ENCODE measurements around the gene FMOD. TPM values are rescaled to one million over a fixed set of nuclear protein-coding genes. Genes with fewer than 3 reads are reported as not detected.
"Not testable (repeated sequence)": the region's sequence is repeated elsewhere in the genome, so short reads cannot be mapped to it uniquely, and the experiment has no call there.

The FMOD gene
- total and polyA plus RNA-seq, 2 donors = 46.0 to 68.4 TPM

DNA sequence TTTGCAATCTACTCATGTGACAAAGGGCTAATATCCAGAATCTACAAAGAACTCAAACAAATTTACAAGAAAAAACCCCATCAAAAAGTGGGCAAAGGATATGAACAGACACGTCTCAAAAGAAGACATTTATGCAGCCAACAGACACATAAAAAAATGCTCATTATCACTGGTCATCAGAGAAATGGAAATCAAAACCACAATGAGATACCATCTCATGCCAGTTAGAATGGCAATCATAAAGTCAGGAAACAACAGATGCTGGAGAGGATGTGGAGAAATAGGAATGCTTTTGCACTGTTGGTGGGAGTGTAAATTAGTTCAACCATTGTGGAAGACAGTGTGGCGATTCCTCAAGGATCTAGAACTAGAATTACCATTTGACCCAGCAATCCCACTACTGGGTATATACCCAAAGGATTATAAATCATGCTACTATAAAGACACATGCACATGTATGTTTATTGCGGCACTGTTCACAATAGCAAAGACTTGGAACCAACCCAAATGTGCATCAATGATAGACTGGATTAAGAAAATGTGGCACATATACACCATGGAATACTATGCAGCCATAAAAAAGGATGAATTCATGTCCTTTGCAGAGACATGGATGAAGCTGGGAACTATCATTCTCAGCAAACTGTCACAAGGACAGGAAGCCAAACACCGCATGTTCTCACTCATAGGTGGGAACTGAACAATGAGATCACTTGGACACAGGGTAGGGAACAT, 36.7 kb downstream of the FMOD start:
- H3K36me3 ChIP-seq (ENCODE audit: insufficient read depth); H3K4me3 ChIP-seq (ENCODE audit: low read depth, low read length); H3K27ac ChIP-seq (ENCODE audit: low read depth); DNase-seq (ENCODE audit: extremely low spot score); H3K4me1 ChIP-seq (ENCODE audit: insufficient read depth): not testable (repeated sequence)
- whole genome bisulfite sequencing = 89% methylated on average over 4 of the region's 4 CpGs

DNA sequence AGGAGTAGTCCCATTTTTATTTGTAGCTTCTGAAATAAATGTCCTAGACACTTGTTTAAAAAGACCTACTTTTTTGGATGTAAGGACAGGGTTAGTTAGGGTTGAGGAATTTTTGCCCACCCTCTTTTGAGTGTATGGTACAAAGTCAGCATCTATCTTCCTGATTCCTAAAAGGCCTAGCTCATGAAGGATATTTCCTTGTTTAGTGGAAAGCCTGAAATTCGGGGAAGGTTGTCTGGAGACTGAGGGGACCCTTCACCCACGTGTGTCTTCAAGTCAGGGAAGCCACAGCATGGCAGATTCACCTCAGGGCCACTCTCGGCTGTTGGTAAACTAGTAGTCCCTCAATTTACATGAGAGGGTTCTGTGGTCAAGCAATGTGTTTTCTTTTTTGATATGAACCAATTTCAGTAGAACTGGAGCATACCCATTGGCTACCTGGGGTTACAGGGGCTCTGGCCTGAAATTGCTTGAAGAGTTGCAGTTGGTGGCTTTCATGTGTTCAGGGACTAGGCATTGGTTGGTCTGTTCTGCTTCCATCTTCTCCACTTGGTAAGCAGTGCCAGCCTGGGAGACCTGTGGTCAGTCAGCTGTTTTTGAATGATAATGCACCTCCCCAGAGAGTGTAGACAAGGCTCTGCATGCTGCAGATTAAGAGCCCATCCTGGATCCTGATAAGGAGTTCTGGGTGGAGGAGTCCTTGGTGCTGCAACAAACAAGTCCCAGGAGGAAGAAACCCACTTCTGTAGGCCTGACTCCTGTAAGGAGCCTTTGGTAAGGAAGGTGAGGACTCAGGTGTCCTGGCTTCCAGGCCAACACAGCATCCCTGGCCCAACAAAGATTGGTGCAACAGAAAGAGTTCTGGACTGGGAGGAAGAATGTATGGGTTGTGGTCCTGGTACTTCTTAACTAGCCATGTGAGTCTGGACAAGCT, 39.3 kb downstream of the FMOD start:
- Histone ChIP-seq H3K27ac (ENCODE audit: low read depth) (no peak overlapping the region), H3K36me3 (ENCODE audit: insufficient read depth) (no peaks in the 10 kb centered on the region), H3K4me3 (ENCODE audit: low read depth, low read length) (no peak overlapping the region), H3K4me1 (ENCODE audit: insufficient read depth) (no peaks in the 10 kb centered on the region)
- 84% methylated on average over 3 of the region's 3 CpGs for WGBS
- no peak for DNase-seq (ENCODE audit: extremely low spot score)

DNA sequence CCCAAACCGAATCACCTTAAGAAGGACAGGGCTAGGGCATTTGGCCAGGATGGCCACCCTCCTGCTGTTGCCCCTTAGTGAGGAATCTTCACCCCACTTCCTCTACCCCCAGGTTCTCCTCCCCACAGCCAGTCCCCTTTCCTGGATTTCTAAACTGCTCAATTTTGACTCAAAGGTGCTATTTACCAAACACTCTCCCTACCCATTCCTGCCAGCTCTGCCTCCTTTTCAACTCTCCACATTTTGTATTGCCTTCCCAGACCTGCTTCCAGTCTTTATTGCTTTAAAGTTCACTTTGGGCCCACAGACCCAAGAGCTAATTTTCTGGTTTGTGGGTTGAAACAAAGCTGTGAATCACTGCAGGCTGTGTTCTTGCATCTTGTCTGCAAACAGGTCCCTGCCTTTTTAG, 42.0 kb downstream of the FMOD start:
- Histone ChIP-seq H3K4me1 (ENCODE audit: insufficient read depth) (no peaks in the 10 kb centered on the region), H3K36me3 (ENCODE audit: insufficient read depth) (no peaks in the 10 kb centered on the region), H3K4me3 (ENCODE audit: low read depth, low read length) (peak overlapping the region; percentile 24), H3K27ac (ENCODE audit: low read depth) (peak overlapping the region; percentile 53)
- WGBS = 61% methylated on average over 1 of the region's 1 CpG
- DNase-seq (ENCODE audit: extremely low spot score) = no peak

DNA sequence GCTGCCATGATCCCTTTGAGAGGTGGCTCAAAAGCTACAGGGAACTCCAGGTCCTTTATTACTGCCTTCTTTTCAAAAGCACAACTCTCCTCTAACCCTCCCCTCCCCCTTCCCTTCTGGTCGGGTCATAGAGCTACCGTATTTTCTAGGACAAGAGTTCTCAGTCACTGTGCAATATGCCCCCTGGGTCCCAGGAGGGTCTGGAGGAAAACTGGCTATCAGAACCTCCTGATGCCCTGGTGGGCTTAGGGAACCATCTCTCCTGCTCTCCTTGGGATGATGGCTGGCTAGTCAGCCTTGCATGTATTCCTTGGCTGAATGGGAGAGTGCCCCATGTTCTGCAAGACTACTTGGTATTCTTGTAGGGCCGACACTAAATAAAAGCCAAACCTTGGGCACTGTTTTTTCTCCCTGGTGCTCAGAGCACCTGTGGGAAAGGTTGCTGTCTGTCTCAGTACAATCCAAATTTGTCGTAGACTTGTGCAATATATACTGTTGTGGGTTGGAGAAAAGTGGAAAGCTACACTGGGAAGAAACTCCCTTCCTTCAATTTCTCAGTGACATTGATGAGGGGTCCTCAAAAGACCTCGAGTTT, 42.5 kb downstream of the FMOD start:
- peak overlapping the region; percentile 62 for H3K27ac ChIP-seq (ENCODE audit: low read depth)
- H3K4me1 ChIP-seq (ENCODE audit: insufficient read depth) = no peaks in the 10 kb centered on the region
- no peak for DNase-seq (ENCODE audit: extremely low spot score)
- H3K36me3 ChIP-seq (ENCODE audit: insufficient read depth) = no peaks in the 10 kb centered on the region
- peak overlapping the region; percentile 83 for H3K4me3 ChIP-seq (ENCODE audit: low read depth, low read length)
- WGBS = 42% methylated on average over 5 of the region's 5 CpGs

DNA sequence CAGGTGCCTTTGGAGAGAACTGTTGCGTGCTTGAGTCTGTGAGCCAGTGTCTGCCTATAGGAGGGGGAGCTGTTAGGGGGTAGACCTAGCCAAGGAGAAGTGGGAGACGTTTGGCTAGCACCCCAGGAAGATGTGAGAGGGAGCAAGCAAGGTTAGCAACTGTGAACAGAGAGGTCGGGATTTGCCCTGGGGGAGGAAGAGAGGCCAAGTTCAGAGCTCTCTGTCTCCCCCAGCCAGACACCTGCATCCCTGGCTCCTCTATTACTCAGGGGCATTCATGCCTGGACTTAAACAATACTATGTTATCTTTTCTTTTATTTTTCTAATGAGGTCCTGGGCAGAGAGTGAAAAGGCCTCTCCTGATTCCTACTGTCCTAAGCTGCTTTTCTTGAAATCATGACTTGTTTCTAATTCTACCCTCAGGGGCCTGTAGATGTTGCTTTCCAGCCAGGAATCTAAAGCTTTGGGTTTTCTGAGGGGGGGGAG, 43.2 kb downstream of the FMOD start:
- H3K36me3 ChIP-seq (ENCODE audit: insufficient read depth) = no peaks in the 10 kb centered on the region
- 31% methylated on average over 3 of the region's 3 CpGs for WGBS
- H3K4me3 ChIP-seq (ENCODE audit: low read depth, low read length) = peak overlapping the region; percentile 83
- peak overlapping the region; percentile 25 for H3K27ac ChIP-seq (ENCODE audit: low read depth)
- DNase-seq (ENCODE audit: extremely low spot score) = no peak
- H3K4me1 ChIP-seq (ENCODE audit: insufficient read depth) = no peaks in the 10 kb centered on the region

DNA sequence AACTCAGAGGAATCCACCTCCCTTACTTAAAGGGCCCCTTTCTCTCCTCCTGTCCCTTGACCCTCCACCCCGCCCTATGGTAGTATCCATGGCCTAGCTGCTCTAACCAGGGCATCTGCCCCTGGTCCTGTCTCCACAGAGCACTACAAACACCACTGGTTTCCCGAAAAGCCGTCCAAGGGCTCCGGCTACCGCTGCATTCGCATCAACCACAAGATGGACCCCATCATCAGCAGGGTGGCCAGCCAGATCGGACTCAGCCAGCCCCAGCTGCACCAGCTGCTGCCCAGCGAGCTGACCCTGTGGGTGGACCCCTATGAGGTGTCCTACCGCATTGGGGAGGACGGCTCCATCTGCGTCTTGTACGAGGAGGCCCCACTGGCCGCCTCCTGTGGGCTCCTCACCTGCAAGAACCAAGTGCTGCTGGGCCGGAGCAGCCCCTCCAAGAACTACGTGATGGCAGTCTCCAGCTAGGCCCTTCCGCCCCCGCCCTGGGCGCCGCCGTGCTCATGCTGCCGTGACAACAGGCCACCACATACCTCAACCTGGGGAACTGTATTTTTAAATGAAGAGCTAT, 43.9 kb downstream of the FMOD start:
- peak overlapping the region; percentile 98 for H3K27ac ChIP-seq (ENCODE audit: low read depth)
- no peaks in the 10 kb centered on the region for H3K4me1 ChIP-seq (ENCODE audit: insufficient read depth)
- DNase-seq (ENCODE audit: extremely low spot score) = no peak
- no peaks in the 10 kb centered on the region for H3K36me3 ChIP-seq (ENCODE audit: insufficient read depth)
- WGBS = 36% methylated on average over 21 of the region's 21 CpGs
- peak overlapping the region; percentile 83 for H3K4me3 ChIP-seq (ENCODE audit: low read depth, low read length)

DNA sequence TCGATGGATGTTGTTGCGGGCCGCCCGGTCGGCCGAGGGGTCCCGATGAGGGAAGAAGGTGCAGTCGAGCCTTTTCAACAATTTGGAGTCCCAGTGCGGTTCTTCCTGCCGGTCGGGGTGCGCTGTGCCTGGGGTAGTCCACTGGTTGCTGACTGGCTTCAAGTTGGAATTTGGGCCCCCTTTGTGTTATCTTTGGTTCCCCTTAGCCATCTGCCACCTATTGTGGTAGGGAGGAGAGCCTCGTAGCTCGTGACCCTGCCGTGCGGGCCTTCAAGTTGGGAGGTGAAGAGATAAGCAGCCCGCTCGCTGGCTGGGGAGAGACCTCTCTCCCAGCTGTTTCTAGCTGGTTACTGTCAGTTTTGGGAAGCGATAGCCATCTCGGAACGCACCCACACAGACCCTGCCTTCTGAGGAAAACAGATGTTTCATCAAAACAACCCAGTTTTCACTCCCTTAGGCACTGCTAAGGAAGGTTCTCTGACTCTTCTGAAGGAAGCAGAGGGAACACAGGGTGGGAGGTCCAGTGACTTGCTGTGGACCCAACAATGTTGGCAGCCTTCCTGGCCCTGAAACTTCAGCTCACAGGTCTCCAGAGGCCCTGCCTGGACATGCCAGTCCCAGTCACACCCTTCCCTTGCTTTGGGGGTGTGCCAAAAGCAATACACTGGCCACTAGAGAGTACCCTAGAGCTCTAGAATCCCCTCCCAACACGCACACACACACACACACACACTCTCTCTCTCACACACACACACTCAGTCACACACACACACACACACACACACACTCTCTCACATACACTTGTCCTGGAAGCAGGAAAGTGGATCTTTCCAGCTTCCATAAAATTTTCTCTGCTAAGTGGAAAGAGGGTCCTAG, 44.6 kb downstream of the FMOD start:
- peak overlapping the region; percentile 83 for H3K4me3 ChIP-seq (ENCODE audit: low read depth, low read length)
- DNase-seq (ENCODE audit: extremely low spot score) = peak; percentile 85
- no peaks in the 10 kb centered on the region for H3K36me3 ChIP-seq (ENCODE audit: insufficient read depth)
- no peaks in the 10 kb centered on the region for H3K4me1 ChIP-seq (ENCODE audit: insufficient read depth)
- peak overlapping the region; percentile 98 for H3K27ac ChIP-seq (ENCODE audit: low read depth)
- WGBS = under 1% methylated on average over 22 of the region's 22 CpGs

DNA sequence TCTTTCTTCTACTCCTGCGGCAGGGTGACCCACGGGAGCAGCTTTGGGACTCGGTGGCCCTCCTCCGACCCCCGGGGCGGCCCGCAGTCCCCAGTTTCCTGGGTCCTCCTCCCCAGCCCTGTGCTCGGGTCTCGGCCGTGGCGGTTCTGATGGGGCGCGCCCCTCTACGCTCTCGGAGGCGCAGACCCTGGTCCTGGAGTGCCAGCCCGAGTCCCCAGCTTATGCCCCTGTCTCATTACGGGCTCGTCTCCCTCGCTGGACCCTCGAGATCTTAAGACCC, 45.2 kb downstream of the FMOD start:
- WGBS = under 1% methylated on average over 21 of the region's 21 CpGs

DNA sequence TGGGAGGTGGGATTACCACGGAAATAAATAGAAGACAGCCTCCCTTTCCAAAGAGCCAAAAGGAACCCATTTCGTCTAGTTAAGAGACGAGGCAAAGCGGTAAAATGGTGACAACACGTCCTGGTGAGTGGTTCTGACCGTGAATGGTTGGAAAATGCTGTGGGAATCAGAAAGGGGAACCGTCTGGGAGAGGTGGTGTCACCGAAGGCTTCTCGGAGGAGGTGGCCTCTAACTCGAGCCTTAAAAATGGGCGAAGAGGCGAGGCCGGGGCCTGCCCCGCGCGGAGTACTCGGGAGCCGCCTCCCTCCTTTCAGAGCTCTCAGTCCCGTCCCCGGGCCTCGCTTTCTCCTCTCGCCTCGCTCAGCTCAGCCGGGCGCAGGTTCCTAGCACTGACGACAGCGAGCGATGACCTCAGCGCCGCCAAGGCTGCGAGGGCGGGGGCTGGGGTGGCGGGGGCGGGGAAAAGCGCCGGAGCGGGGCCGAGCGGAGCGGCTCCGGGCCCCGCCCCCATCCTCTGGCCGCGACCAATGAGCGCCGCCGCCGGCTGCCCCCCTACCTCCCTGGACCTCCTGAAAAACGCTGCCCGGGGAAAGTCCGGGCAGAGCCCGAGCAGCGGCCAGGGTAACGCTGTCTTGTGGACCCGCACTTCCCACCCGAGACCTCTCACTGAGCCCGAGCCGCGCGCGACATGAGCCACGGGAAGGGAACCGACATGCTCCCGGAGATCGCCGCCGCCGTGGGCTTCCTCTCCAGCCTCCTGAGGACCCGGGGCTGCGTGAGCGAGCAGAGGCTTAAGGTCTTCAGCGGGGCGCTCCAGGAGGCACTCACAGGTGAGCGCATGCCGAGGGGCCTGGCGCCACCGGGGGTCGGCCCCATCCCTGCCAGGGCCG, 45.8 kb downstream of the FMOD start, which contains the start of gene BTG2:
TSS of gene BTG2 (plus strand) at position 601 of the 890 bp plus-strand sequence. CDS start at position 689, 88 bp downstream.
- Histone ChIP-seq H3K4me1 (ENCODE audit: insufficient read depth) (no peaks in the 10 kb centered on the region), H3K36me3 (ENCODE audit: insufficient read depth) (no peaks in the 10 kb centered on the region), H3K27ac (ENCODE audit: low read depth) (peak within 1 kb of the TSS; percentile 98), H3K4me3 (ENCODE audit: low read depth, low read length) (peak within 1 kb of the TSS; percentile 83)
- WGBS = 3% methylated on average over 79 of the region's 79 CpGs
- peak; percentile 85 for DNase-seq (ENCODE audit: extremely low spot score)

More for the DNA sequence above, 45.2 kb downstream of the FMOD start:
- Histone ChIP-seq H3K4me3 (ENCODE audit: low read depth, low read length) (peak overlapping the region; percentile 83), H3K36me3 (ENCODE audit: insufficient read depth) (no peaks in the 10 kb centered on the region), H3K4me1 (ENCODE audit: insufficient read depth) (no peaks in the 10 kb centered on the region), H3K27ac (ENCODE audit: low read depth) (peak overlapping the region; percentile 98)
- no peak for DNase-seq (ENCODE audit: extremely low spot score)

DNA sequence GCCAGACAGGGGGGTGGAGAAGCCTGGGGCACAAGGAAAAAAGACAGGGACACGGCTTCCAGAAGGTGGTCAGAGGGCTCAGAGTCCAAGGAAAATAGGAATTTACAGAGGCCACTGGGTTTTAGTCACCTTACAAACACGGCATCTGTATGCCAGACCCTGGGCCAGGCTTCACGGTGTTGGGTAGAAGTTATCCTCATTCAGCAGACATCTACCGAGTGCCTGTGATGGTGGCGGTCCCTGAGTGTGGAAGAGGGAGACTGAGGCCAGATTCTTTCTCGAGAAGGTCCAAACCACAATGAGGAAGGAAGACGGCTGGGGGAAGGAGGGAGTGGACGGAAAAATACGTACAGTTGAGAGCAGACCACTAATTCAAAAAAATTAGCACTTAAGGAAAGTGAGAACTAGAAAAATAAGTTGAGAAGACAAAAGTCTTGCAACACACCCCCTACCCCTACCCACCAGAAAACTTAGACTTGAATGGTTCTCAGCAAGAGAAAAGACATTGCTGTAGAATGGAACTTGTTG, 46.5 kb downstream of the FMOD start:
- Histone ChIP-seq H3K4me1 (ENCODE audit: insufficient read depth) (no peaks in the 10 kb centered on the region), H3K36me3 (ENCODE audit: insufficient read depth) (no peaks in the 10 kb centered on the region), H3K27ac (ENCODE audit: low read depth) (peak overlapping the region; percentile 93), H3K4me3 (ENCODE audit: low read depth, low read length) (peak overlapping the region; percentile 6)
- 78% methylated on average over 9 of the region's 9 CpGs for whole genome bisulfite sequencing
- DNase-seq (ENCODE audit: extremely low spot score) = no peak

DNA sequence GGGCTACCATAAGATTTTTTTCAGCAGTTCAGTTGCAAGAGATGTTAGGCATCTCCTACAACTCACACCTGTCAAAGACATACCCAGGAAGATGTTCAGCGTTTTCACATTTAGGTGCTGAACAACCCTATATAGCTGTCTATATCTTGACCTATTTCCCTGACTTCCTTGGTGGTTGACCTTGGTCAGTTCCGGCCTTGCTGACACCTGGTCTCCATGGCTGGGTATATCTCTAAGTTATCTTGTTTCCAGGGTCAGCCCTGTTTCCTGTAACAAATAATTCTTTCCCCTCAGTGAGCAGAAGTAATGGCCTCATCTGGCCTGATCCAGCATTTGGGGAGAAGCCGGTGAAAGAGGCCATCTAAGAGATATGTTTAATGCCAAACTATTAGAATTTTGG, 48.0 kb downstream of the FMOD start:
- Histone ChIP-seq H3K4me1 (ENCODE audit: insufficient read depth) (no peaks in the 10 kb centered on the region), H3K27ac (ENCODE audit: low read depth) (no peak overlapping the region), H3K4me3 (ENCODE audit: low read depth, low read length) (no peak overlapping the region), H3K36me3 (ENCODE audit: insufficient read depth) (no peaks in the 10 kb centered on the region)
- 84% methylated on average over 3 of the region's 3 CpGs for WGBS
- DNase-seq (ENCODE audit: extremely low spot score) = no peak

DNA sequence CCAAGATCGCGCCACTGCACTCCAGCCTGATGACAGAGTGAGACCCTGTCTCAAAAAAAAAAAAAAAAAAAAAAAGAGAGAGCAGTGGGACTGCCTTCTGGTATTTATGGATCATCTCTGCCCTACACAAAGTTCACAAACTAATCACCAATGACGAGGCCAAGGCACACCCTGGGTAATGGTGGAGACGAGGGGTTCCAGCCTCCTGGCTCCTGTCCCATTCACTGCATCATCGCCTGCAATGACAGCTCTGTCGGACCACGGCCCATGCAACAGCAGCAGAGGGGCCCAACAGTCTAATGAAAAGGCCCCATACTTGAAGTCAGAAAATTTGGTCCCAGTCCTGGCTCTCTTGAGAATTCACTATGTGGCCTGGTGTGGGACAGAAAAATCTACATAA, 48.5 kb downstream of the FMOD start:
- WGBS = 90% methylated on average over 7 of the region's 7 CpGs
- H3K27ac ChIP-seq (ENCODE audit: low read depth) = no peak overlapping the region
- no peaks in the 10 kb centered on the region for H3K4me1 ChIP-seq (ENCODE audit: insufficient read depth)
- DNase-seq (ENCODE audit: extremely low spot score) = no peak
- H3K4me3 ChIP-seq (ENCODE audit: low read depth, low read length) = no peak overlapping the region
- no peaks in the 10 kb centered on the region for H3K36me3 ChIP-seq (ENCODE audit: insufficient read depth)

All from urinary bladder (tissue), 4 donors.